ENCODE results near the gene WDR38.

The WDR38 gene

DNA sequence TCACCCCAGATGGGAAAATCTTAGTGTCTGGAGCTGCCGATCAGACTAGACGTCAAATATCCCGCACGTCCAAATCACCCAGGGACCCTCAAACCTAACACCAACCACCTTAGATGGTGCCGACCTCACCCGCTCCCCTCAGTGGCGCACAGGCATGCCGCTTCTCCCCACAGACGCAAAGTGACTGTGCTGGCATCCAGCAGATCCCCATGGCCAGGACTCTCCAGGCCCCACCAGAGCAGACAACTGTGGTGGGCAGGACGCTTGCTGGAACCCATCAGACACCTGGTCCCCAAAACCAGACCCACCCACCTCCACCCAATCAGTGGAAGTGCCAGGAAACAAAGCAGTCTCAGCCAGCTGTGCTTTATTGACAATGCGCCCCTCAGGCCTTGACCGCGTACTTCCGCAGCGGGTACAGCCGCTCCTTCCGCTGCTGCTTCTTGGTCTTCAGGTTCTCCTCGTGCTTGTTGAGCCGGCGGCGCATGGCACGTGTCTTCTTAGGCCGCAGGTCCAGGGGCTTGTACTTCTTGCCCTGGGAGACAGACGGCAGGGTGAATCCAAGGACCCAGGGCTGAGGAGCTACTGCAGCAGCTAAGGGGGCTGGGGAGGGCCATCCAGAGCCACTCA, 4.4 kb downstream of the WDR38 start:
- TF ChIP-seq, protein P1, sequence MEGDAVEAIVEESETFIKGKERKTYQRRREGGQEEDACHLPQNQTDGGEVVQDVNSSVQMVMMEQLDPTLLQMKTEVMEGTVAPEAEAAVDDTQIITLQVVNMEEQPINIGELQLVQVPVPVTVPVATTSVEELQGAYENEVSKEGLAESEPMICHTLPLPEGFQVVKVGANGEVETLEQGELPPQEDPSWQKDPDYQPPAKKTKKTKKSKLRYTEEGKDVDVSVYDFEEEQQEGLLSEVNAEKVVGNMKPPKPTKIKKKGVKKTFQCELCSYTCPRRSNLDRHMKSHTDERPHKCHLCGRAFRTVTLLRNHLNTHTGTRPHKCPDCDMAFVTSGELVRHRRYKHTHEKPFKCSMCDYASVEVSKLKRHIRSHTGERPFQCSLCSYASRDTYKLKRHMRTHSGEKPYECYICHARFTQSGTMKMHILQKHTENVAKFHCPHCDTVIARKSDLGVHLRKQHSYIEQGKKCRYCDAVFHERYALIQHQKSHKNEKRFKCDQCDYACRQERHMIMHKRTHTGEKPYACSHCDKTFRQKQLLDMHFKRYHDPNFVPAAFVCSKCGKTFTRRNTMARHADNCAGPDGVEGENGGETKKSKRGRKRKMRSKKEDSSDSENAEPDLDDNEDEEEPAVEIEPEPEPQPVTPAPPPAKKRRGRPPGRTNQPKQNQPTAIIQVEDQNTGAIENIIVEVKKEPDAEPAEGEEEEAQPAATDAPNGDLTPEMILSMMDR (IDR thresholded peaks at IDR 0.05), result no peak
- Histone ChIP-seq H3K27me3 (no peaks in the 10 kb centered on the region), H3K4me1 (peaks cover 0 to 34% (median 27%) of the 10 kb centered on the region in 4 donors), H3K4me3 (no peak overlapping the region), H3K27ac (no peak overlapping the region), H3K36me3 (peaks cover 33 to 53% (median 37%) of the 10 kb centered on the region in 3 donors), H3K9me3 (no peaks in the 10 kb centered on the region)
- no peak for DNase-seq
- intact Hi-C loops (cut with DNase I; ENCODE audit: low total_unique reads), result no loop called here

DNA sequence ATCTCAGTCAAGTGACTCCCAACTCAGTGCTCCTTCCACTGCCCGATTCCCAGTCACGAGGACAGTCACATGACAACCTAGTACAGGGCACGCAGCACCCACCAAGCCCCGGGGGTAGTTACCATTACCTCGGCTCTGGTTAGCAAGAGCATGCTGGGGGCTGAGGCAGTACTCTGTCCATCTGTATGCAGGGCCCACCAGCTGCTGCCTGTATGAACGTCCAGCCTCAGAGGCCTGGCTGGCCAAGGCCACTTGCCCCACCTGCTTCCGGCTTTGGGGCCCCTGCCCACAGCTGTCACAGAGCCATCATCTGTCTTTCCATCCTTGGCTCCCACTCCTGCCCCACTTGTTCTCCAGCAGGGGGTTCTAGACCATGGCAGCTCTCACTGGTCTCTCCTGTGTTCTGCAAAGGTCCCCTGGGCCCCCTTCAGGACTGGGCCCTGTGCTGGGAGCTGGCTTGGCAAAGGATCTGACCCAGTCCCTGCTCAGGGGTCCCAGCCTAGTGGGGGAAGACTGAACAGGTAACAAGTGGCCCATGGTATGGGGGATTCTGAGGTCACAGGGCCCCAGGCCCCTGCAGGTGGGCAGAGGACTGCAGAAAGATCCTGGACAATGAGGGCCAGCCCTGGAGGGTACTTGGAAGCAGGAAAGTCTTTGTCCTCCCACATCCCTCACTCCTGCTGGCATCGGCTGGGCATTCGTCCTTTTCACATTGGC, 5.2 kb downstream of the WDR38 start:
- H3K27me3 ChIP-seq, result no peaks in the 10 kb centered on the region
- H3K4me3 ChIP-seq, result no peak overlapping the region
- intact Hi-C loops (cut with DNase I; ENCODE audit: low total_unique reads), result no loop called here
- TF ChIP-seq, protein P1 (IDR thresholded peaks at IDR 0.05), result no peak
- H3K4me1 ChIP-seq, result peaks cover 0 to 27% (median 23%) of the 10 kb centered on the region in 4 donors
- peaks cover 33 to 53% (median 37%) of the 10 kb centered on the region in 3 donors for H3K36me3 ChIP-seq
- no peak overlapping the region for H3K27ac ChIP-seq
- no peak for DNase-seq
- no peaks in the 10 kb centered on the region for H3K9me3 ChIP-seq

DNA sequence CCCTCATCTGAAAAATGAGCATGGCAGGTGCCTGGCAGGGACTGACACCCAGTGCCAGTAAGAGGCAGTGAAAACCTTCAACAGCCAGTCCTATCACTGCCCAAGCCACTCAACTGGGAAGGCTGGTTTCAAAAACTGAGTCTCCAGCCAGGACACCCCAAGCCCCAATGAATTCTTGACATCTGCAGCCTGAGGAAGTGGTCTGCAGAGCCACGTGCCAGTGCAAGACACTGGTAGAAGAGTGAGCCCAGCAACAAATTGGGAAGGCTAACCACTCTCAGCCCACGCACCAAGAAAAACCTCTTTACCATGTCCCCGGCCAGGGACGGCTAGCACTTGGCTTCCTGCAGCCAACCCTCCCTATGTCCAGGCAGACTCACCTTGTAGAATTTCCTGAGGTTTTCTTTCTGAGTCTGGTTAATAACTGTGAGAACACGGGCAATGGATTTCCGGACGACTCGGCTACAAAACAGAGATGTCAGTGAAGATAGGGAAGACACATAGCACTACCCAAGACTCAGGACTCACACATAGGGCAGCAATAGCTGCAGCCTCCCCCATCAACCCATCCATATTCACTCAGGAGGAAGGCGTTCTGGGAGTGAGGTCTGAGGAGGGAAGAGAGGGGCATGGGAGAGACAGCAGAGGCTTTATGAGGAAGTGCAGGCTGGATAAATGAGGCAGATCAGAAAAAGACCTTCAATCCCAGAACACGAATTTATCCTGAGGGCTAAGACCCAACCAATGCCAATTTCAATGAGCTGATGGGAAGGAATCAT, 6.7 kb downstream of the WDR38 start:
- Histone ChIP-seq H3K27me3 (no peaks in the 10 kb centered on the region), H3K4me1 (peaks cover 0 to 25% (median 23%) of the 10 kb centered on the region in 4 donors), H3K36me3 (peaks cover 33 to 53% (median 37%) of the 10 kb centered on the region in 3 donors), H3K27ac (peak overlapping the region in 1 of 2 donors; percentile 84), H3K4me3 (peak overlapping the region in 1 of 2 donors; percentile 78), H3K9me3 (no peaks in the 10 kb centered on the region)
- TF ChIP-seq, protein P1 (IDR thresholded peaks at IDR 0.05), result no peak
- intact Hi-C loops (cut with DNase I; ENCODE audit: low total_unique reads), result loop anchor here (10.0 kb wide), 1 partner anchor 285 kb away; the partner anchor contains the start of gene SCAI
- DNase-seq, result no peak

DNA sequence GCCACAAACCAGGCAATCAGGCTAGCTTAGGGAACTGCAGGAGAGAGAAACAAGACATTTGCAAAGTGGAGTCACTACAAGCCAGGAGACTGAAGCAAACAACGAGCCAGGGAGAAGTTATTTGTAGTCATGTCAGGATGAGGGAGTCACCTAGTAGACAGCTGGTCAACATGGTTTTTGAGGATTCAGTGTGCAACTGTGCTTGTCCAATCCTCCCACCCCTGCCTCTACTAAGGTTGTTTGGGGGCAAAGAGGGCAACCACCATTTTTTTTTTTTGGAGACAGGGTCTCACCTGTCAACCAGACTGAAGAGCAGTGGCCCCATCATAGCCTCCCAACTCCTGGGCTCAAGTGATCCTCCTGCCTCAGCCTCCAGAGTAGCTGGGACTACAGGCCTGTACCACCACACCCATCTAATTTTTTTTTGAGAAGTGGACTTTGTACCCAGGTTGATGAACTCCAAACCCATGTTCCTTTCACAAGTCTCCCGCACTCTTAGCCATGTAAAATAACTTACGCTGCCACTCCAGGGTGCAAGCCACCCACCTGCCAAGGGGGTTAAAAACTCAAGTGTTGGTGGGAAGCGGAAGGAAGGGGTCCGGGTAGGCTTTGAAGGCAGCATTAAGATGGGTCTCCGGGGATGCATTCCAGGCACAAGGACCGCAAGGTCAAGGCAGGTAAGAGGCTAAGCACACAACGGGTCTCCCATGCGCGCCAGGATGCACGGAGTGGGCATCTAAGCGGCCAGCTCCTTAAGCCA, 7.5 kb downstream of the WDR38 start:
- H3K4me3 ChIP-seq, result peak overlapping the region; percentile 60 to 78
- peaks cover 0 to 25% (median 23%) of the 10 kb centered on the region in 4 donors for H3K4me1 ChIP-seq
- H3K27me3 ChIP-seq, result no peaks in the 10 kb centered on the region
- DNase-seq, result no peak
- no peaks in the 10 kb centered on the region for H3K9me3 ChIP-seq
- H3K36me3 ChIP-seq, result peaks cover 33 to 53% (median 37%) of the 10 kb centered on the region in 3 donors
- intact Hi-C loops (cut with DNase I; ENCODE audit: low total_unique reads), result loop anchor here (10.0 kb wide), 1 partner anchor 284 kb away; the partner anchor contains the start of gene SCAI
- TF ChIP-seq, protein P1 (IDR thresholded peaks at IDR 0.05), result no peak
- peak overlapping the region; percentile 81 to 84 for H3K27ac ChIP-seq

All from tibial artery (tissue), 4 donors.